ENCODE results near the gene SLC16A13.

DNA sequence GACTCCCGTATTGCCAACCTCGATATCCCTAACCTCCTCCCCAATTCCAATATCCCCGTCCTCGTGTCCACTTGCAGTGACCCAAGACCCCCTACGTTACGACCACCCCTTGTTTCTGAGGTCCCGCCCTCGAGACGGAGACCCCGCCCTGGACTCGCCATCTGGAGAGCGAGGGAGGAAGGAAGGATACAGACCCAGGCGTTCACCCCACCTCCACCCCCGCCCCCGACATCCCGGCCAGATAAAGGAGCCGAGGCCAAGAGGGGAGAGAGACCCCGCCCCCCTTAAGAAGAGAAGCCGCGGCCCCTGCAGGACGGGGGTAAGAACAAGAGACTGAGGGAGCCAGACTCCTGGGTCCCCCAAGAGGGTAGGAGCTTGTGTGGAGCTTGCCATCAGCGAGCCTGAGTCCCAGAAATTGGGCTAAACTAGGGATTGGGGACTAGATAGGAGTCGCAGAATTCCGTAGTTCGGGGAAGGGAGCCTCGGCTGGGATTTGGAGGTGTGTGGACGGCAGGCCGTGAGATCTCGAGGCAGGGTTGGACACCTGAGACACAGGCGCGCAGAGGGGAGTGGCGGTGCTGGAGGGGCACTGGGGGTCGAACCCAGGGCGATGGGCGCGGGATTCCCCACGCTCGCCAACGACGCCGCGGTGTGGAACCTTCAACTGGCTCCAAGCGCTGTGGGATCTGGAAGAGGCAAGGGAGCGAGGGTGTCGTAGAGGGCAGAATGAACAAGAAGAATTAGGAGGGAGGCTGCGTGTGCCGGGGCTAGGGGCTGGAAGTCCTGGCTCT, 12.8 kb upstream of the SLC16A13 start, which contains the start of gene BCL6B:
- TF ChIP-seq, protein P1, sequence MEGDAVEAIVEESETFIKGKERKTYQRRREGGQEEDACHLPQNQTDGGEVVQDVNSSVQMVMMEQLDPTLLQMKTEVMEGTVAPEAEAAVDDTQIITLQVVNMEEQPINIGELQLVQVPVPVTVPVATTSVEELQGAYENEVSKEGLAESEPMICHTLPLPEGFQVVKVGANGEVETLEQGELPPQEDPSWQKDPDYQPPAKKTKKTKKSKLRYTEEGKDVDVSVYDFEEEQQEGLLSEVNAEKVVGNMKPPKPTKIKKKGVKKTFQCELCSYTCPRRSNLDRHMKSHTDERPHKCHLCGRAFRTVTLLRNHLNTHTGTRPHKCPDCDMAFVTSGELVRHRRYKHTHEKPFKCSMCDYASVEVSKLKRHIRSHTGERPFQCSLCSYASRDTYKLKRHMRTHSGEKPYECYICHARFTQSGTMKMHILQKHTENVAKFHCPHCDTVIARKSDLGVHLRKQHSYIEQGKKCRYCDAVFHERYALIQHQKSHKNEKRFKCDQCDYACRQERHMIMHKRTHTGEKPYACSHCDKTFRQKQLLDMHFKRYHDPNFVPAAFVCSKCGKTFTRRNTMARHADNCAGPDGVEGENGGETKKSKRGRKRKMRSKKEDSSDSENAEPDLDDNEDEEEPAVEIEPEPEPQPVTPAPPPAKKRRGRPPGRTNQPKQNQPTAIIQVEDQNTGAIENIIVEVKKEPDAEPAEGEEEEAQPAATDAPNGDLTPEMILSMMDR (IDR thresholded peaks at IDR 0.05), result no peak
- no peak for TF ChIP-seq POLR2A (IDR thresholded peaks at IDR 0.05)

Measured in heart left ventricle (tissue), 13 donors.